H9 (cell line): ENCODE data around the gene HSPA1L. TPM values are rescaled to one million over a fixed set of nuclear protein-coding genes. Genes with fewer than 3 reads are reported as not detected.

Experiments used
- DNase-seq: peaks from one replicate; pipeline ENCODE4 v3.0.0-alpha.2; 2017
- H2AFZ ChIP-seq: one replicate; pipeline ENCODE4 v1.6.1; 2013; ENCODE audit warnings: mild to moderate bottlenecking, low read length, control low read depth, moderate library complexity
- H2AK5ac ChIP-seq: 2 replicates; pipeline ENCODE4 v1.6.1; 2013; ENCODE audit warnings: low read length, control low read depth, mixed read lengths; ENCODE audit not compliant: insufficient read length
- H2BK120ac ChIP-seq: one replicate; pipeline ENCODE4 v1.6.1; 2013; ENCODE audit warnings: low read depth, mild to moderate bottlenecking, low read length, control low read depth, inconsistent platforms; ENCODE audit not compliant: poor library complexity, severe bottlenecking
- H2BK12ac ChIP-seq: 2 replicates; pipeline ENCODE4 v1.6.1; 2013; ENCODE audit warnings: low read length, control low read depth, mixed read lengths, low read depth; ENCODE audit not compliant: insufficient read length
- H2BK15ac ChIP-seq: 2 replicates; pipeline ENCODE4 v1.6.1; 2013; ENCODE audit warnings: low read depth, low read length, control low read depth
- H2BK20ac ChIP-seq: one replicate; pipeline ENCODE4 v1.6.1; 2013; ENCODE audit warnings: low read depth, mild to moderate bottlenecking, low read length, control low read depth, inconsistent platforms; ENCODE audit not compliant: poor library complexity, severe bottlenecking
- H2BK5ac ChIP-seq: 2 replicates; pipeline ENCODE4 v1.6.1; 2013; ENCODE audit warnings: low read length, control low read depth, mixed read lengths; ENCODE audit not compliant: insufficient read length
- H3K14ac ChIP-seq: 2 replicates; pipeline ENCODE4 v1.6.1; 2013; ENCODE audit warnings: low read length, control low read depth; ENCODE audit not compliant: insufficient read depth
- H3K18ac ChIP-seq: 2 replicates; pipeline ENCODE4 v1.6.1; 2013; ENCODE audit warnings: low read depth, mild to moderate bottlenecking, mixed read lengths, low read length, control low read depth; ENCODE audit not compliant: insufficient read length
- H3K23ac ChIP-seq: 2 replicates; pipeline ENCODE4 v1.6.1; 2013; ENCODE audit warnings: low read length, control low read depth, mixed read lengths, low read depth; ENCODE audit not compliant: insufficient read length
- H3K23me2 ChIP-seq: 2 replicates; pipeline ENCODE4 v1.6.1; 2013; ENCODE audit warnings: low read depth, mild to moderate bottlenecking, mixed read lengths, low read length, control low read depth; ENCODE audit not compliant: insufficient read length, poor library complexity, severe bottlenecking
- H3K27ac ChIP-seq: 2 replicates; pipeline ENCODE4 v1.5.1; 2013; ENCODE audit warnings: low read length, control low read depth, mixed read lengths, low read depth; ENCODE audit not compliant: insufficient read length
- H3K27me3 ChIP-seq: 2 replicates; pipeline ENCODE4 v1.6.1; 2013; ENCODE audit warnings: low read length, control low read depth, inconsistent platforms; ENCODE audit not compliant: insufficient read depth
- H3K4ac ChIP-seq: 2 replicates; pipeline ENCODE4 v1.6.1; 2013; ENCODE audit warnings: low read depth, mild to moderate bottlenecking, control low read depth, inconsistent platforms, low read length, moderate library complexity
- H3K4me1 ChIP-seq: 2 replicates; pipeline ENCODE4 v1.6.1; 2013; ENCODE audit warnings: low read length, control low read depth, inconsistent platforms; ENCODE audit not compliant: insufficient read depth
- H3K4me2 ChIP-seq: 2 replicates; pipeline ENCODE4 v1.6.1; 2013; ENCODE audit warnings: low read length, control low read depth, mixed read lengths; ENCODE audit not compliant: insufficient read length, insufficient read depth
- H3K56ac ChIP-seq: 2 replicates; pipeline ENCODE4 v1.6.1; 2013; ENCODE audit warnings: low read depth, mild to moderate bottlenecking, mixed read lengths, low read length, control low read depth; ENCODE audit not compliant: insufficient read length
- H3K79me1 ChIP-seq: 2 replicates; pipeline ENCODE4 v1.6.1; 2013; ENCODE audit warnings: low read depth, mild to moderate bottlenecking, moderate library complexity, low read length, control low read depth, inconsistent platforms; ENCODE audit not compliant: insufficient read depth, poor library complexity, severe bottlenecking
- H3K79me2 ChIP-seq: 2 replicates; pipeline ENCODE4 v1.6.1; 2013; ENCODE audit warnings: low read length, control low read depth, inconsistent platforms; ENCODE audit not compliant: insufficient read depth
- H3K9ac ChIP-seq: 2 replicates; pipeline ENCODE4 v1.6.1; 2013; ENCODE audit warnings: low read length, control low read depth, mixed read lengths; ENCODE audit not compliant: insufficient read length; ENCODE audit errors: extremely low read depth
- H3K9me3 ChIP-seq: one replicate; pipeline ENCODE4 v1.6.1; 2013; ENCODE audit warnings: low read depth, low read length, inconsistent platforms; ENCODE audit not compliant: control insufficient read depth
- H3T11ph ChIP-seq: one replicate; pipeline ENCODE4 v1.6.1; 2013; ENCODE audit warnings: mild to moderate bottlenecking, low read length, control low read depth, inconsistent platforms
- H4K20me1 ChIP-seq: one replicate; pipeline ENCODE4 v1.6.1; 2013; ENCODE audit not compliant: control insufficient read depth, insufficient read length, insufficient read depth
- H4K5ac ChIP-seq: 2 replicates; pipeline ENCODE4 v1.6.1; 2013; ENCODE audit warnings: low read depth, mild to moderate bottlenecking, mixed read lengths, low read length, control low read depth; ENCODE audit not compliant: insufficient read length
- H4K8ac ChIP-seq: replicated peaks from 2 replicates; pipeline ENCODE4 v1.6.1; 2013; ENCODE audit warnings: low read length, control low read depth, mixed read lengths, low read depth; ENCODE audit not compliant: insufficient read length
- H4K91ac ChIP-seq: 2 replicates; pipeline ENCODE4 v1.6.1; 2013; ENCODE audit warnings: low read depth, mild to moderate bottlenecking, moderate library complexity, mixed read lengths, low read length, control low read depth; ENCODE audit not compliant: insufficient read length
- H3K27ac Mint-ChIP-seq, 3 experiments: 2 replicates in 2 of 3; 3 replicates in 1 of 3; pipeline ENCODE4 v1.8.0; 2020 to 2021; ENCODE audit warnings: mixed read lengths in 3 of 3, mild to moderate bottlenecking in 1 of 3, moderate library complexity in 1 of 3
- H3K27me3 Mint-ChIP-seq: 2 replicates; pipeline ENCODE4 v1.8.0; 2021; ENCODE audit warnings: low read depth, mild to moderate bottlenecking, moderate library complexity, mixed read lengths
- H3K36me3 Mint-ChIP-seq, 3 experiments: 2 replicates in 2 of 3; 3 replicates in 1 of 3; pipeline ENCODE4 v1.8.0; 2020 to 2021; ENCODE audit warnings: low read depth in 3 of 3, mixed read lengths in 3 of 3; ENCODE audit not compliant: insufficient read depth in 1 of 3
- H3K4me1 Mint-ChIP-seq, 2 experiments: 2 replicates each; pipeline ENCODE4 v1.8.0; 2020; ENCODE audit warnings: mixed read lengths in 2 of 2
- H3K4me3 Mint-ChIP-seq, 2 experiments: 2 replicates in 1 of 2; 3 replicates in 1 of 2; pipeline ENCODE4 v1.8.0; 2020 to 2021; ENCODE audit warnings: mild to moderate bottlenecking in 2 of 2, mixed read lengths in 2 of 2, moderate library complexity in 1 of 2
- H3K9me3 Mint-ChIP-seq, 2 experiments: 2 replicates in 1 of 2; 3 replicates in 1 of 2; pipeline ENCODE4 v1.8.0; 2020; ENCODE audit warnings: mild to moderate bottlenecking in 2 of 2, mixed read lengths in 2 of 2, moderate library complexity in 1 of 2
- CTCF ChIP-seq: fragments of 200-600 bp; sonication (generic); conservative IDR thresholded peaks from 3 replicates; pipeline ENCODE4 v1.8.0; 2021; ENCODE audit warnings: antibody characterized with exemption, mild to moderate bottlenecking
- WGBS: extraction: QIAGEN DNeasy Blood & Tissue Kit; methylation state at CpG from one replicate; pipeline ENCODE4 v1.1.7; 2013; ENCODE audit warnings: missing lambda C conversion rate, low lambda C conversion rate, mixed read lengths; ENCODE audit not compliant: insufficient read length; ENCODE audit errors: extremely low coverage; 5-methylcytosine and 5-hydroxymethylcytosine counted together
- total RNA-seq: library from RNA; stranded (reverse); gene quantifications from 2 replicates; pipeline ENCODE4 v1.2.1, GENCODE V29; 2021

Gene HSPA1L
- total RNA-seq, 1 experiment from 2014 or later, result 2.5 TPM

GRCh38 chr6:31836047-31836473 is 21.0 kb upstream of the HSPA1L start:
- Histone ChIP-seq H3K23me2 (peaks cover 27% of the 10 kb centered on the region), H2BK20ac (no peak overlapping the region), H3K27ac (peak overlapping the region; percentile 3), H2BK12ac (no peak overlapping the region), H3K4me1 (no peaks in the 10 kb centered on the region), H3T11ph (no peak overlapping the region), H3K79me1 (peaks cover 3% of the 10 kb centered on the region), H3K4ac (no peak overlapping the region), H2BK5ac (no peak overlapping the region), H3K23ac (no peak overlapping the region), H3K9me3 (no peaks in the 10 kb centered on the region), H2BK15ac (no peak overlapping the region), H4K20me1 (peaks cover 2% of the 10 kb centered on the region), H3K4me2 (peak overlapping the region; percentile 90), H3K18ac (no peak overlapping the region), H2AFZ (no peak overlapping the region), H4K8ac (no peak overlapping the region), H3K27me3 (no peaks in the 10 kb centered on the region), H4K91ac (no peak overlapping the region), H2BK120ac (no peak overlapping the region), H3K56ac (no peak overlapping the region), H2AK5ac (no peak overlapping the region), H3K79me2 (peaks cover 21% of the 10 kb centered on the region; the same call in 1 of the 2 replicates), H3K14ac (no peak overlapping the region), H3K9ac (peak overlapping the region; percentile 93), H4K5ac (no peak overlapping the region)
- peak overlapping the region; percentile 98 to 100 for H3K4me3 Mint-ChIP-seq
- peaks cover 13 to 23% of the 10 kb centered on the region in 2 experiments for H3K4me1 Mint-ChIP-seq
- no peak for TF ChIP-seq CTCF
- WGBS, result no CpG with 5 or more reads among the region's 14 CpGs
- H3K27ac Mint-ChIP-seq, result peak overlapping the region; percentile 63 to 99 (median 91)
- H3K27me3 Mint-ChIP-seq, result no peaks in the 10 kb centered on the region
- no peak for DNase-seq
- H3K36me3 Mint-ChIP-seq, result peaks cover 57 to 61% (median 61%) of the 10 kb centered on the region in 3 experiments
- H3K9me3 Mint-ChIP-seq, result peaks cover 0 to 6% of the 10 kb centered on the region in 2 experiments; a peak in 2 of 5 replicates
